Measurements from ENCODE around the gene IL1R1.

Gene IL1R1

DNA sequence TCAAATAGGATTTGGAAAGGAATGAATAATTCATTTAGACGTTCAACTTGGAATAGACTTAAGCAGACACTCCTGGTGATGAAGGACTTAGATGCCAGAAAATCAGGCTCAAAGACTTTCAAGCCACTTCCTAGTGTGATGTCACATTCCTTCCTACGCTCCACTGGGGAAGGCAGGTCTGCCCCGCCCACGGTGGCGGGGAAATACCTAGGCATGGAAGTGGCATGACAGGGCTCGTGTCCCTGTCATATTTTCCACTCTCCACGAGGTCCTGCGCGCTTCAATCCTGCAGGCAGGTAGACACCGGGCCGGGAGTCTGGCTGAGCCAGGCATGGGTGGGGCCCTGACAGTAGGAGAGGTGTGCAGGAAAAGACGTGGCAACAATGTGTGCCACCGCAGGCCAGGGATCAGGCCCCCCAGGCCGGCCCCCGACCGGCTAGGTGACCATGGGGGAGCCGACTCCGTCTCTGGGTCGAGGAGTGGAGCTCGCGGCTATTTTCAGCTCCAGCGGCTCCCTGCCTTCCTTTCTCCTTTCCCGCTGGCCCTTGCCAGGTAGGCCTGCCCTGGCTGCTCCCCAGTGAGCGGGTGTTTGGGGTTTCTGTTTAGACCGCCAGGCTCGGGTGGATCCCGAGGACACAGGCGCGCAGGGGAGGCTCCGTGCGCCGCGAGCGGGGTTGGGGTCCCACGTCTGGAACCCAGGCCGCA, 44.4 kb downstream of the IL1R1 start, which contains the start of gene IL1RL2:
Gene IL1RL2, plus strand, starts transcription at position 233 of the 705 bp plus-strand sequence. CDS start 845 bp downstream, outside the sequence.
- TF ChIP-seq, protein P1, sequence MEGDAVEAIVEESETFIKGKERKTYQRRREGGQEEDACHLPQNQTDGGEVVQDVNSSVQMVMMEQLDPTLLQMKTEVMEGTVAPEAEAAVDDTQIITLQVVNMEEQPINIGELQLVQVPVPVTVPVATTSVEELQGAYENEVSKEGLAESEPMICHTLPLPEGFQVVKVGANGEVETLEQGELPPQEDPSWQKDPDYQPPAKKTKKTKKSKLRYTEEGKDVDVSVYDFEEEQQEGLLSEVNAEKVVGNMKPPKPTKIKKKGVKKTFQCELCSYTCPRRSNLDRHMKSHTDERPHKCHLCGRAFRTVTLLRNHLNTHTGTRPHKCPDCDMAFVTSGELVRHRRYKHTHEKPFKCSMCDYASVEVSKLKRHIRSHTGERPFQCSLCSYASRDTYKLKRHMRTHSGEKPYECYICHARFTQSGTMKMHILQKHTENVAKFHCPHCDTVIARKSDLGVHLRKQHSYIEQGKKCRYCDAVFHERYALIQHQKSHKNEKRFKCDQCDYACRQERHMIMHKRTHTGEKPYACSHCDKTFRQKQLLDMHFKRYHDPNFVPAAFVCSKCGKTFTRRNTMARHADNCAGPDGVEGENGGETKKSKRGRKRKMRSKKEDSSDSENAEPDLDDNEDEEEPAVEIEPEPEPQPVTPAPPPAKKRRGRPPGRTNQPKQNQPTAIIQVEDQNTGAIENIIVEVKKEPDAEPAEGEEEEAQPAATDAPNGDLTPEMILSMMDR (conservative IDR thresholded peaks at IDR 0.05) = no peak
- H3K27ac ChIP-seq = no peak within 1 kb of the TSS

DNA sequence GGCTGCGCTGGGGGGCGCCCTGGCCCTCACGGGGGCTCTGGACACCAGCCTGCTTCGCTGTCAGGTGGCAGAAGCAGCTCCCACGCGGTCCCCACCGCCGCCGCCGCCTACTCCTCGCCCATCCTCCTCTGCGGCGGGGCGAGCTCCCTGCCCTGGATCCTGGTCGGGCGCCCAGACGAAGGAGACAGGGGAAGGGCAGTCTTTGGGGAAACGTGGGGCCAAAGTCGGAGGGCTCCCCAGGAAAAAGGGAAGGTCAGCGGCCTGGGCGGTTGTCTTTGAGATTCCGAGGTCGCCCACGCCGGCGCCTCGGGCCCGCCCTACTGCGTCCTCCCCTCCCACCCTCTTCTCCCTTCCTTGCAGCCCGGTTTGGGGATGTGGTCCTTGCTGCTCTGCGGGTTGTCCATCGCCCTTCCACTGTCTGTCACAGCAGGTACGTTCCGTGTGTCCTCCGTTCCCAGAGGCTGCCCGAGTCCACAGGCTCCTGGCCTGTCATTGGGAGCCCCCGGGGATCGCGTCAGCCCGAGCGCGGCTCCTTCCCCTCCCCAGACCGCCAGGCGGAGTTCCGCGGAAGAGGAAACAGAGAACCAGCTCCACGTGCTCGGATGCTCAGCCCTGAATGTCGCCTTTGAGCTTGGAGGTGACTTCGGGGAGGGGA, 45.1 kb downstream of the IL1R1 start:
- TF ChIP-seq, protein P1 (conservative IDR thresholded peaks at IDR 0.05) = no peak
- no peak overlapping the region for H3K27ac ChIP-seq

DNA sequence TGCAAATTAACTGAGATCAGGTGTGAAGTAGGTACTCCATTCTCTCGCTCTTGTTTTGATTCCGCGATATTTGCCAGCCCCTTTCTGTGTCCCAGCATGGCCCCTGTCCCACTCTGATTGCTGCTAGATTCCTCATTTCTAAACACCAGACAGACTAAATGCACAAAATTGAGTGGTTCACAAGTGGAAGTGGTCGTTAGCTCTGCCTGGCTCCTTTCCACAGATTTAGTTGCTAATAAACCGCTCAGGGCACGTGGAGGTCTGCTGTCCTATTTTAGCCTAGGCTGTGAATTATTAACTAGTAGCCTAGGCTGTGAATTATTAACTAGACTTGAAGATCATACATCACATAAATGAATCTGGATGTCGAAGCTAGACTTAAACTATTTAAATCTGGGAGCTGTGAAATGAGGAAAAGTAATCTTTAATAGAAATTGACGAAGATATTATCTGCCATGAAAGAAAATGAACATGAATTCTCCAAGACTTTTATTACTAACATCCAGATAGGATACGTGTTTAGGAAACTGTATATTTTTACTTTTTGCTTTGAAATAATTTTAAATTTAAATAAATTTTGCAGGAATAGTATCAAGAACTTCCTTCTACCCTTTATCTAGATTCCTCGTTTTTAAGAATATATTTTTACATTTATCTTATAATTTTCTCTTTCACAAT, 48.0 kb downstream of the IL1R1 start:
- peak overlapping the region; percentile 23; the same call in 1 of the 2 replicates for H3K27ac ChIP-seq
- TF ChIP-seq, protein P1 (conservative IDR thresholded peaks at IDR 0.05) = no peak

DNA sequence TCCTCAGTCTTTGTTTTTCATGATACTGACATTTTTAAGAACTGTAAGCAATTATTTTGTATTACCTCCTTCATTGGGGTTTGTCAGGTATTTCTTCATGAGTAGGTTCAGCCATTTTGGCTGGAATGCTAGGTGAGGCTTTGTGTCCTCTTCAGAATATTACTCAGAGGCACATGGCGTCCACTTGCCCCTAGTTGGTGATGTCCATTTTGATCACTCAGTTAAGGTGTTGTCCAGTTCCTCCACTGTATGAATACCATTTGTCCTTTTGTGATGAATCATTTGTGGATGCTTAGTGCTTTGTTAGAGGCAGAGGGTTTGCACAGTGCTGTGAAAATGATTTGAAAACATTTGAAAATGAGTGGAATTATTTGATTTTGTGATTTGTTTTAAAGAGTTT, 49.0 kb downstream of the IL1R1 start:
- TF ChIP-seq, protein P1 (conservative IDR thresholded peaks at IDR 0.05) = no peak
- H3K27ac ChIP-seq = no peak overlapping the region

DNA sequence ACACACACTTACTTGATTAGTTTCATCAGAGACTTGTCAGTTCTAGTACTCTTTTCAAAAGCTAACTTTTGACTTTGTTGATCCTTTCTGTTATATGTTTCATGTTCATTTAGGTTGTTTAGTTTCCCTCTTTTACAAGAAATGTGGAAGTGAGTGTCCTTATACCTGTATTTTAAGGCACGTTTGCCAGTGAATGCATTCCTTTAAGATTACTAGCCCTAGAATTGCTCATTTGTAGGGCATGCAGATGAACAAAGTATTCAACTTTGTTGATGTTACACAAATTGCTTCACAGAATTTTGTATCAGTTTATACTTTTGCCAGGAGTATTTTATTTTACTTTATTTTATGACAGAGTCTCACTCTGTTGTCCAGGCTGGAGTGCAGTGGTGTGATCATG, 50.5 kb downstream of the IL1R1 start:
- no peak overlapping the region for H3K27ac ChIP-seq
- TF ChIP-seq, protein P1 (conservative IDR thresholded peaks at IDR 0.05) = no peak

DNA sequence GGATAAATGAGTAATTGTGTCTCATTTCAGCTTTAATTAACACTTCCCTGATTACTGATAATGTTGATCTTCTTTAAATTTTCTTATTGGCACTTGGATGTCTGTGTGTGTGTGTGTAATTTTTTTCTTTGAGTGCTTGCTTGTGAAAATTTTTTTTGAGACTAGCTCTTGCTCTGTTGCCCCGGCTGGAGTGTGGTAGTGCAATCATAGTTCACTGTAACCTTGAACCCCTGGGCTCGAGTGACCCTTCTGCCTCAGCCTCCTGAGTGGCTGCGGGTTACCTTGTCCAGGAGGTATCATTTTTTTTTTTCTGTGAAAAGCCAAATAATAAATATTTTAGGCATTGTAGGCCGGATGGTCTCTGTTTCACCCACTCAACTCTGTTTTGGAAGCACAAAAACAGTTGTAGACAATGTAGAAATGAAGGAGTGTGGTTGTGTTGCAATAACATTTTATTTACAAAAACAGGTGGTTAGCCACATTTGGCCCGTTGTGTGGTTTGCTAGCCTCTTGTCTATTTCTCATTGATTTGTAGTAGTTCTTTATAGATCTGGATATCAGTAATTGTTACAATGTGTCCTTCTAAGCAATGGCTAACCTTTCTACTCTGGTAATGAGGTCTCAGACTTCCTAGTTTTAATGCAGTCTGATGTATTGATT, 52.2 kb downstream of the IL1R1 start:
- TF ChIP-seq, protein P1 (conservative IDR thresholded peaks at IDR 0.05) = no peak

More for the DNA sequence above, 52.2 kb downstream of the IL1R1 start:
- H3K27ac ChIP-seq = no peak overlapping the region

Data from VCaP (cell line).